ENCODE measurements around the gene TNFRSF14.

Gene TNFRSF14

DNA sequence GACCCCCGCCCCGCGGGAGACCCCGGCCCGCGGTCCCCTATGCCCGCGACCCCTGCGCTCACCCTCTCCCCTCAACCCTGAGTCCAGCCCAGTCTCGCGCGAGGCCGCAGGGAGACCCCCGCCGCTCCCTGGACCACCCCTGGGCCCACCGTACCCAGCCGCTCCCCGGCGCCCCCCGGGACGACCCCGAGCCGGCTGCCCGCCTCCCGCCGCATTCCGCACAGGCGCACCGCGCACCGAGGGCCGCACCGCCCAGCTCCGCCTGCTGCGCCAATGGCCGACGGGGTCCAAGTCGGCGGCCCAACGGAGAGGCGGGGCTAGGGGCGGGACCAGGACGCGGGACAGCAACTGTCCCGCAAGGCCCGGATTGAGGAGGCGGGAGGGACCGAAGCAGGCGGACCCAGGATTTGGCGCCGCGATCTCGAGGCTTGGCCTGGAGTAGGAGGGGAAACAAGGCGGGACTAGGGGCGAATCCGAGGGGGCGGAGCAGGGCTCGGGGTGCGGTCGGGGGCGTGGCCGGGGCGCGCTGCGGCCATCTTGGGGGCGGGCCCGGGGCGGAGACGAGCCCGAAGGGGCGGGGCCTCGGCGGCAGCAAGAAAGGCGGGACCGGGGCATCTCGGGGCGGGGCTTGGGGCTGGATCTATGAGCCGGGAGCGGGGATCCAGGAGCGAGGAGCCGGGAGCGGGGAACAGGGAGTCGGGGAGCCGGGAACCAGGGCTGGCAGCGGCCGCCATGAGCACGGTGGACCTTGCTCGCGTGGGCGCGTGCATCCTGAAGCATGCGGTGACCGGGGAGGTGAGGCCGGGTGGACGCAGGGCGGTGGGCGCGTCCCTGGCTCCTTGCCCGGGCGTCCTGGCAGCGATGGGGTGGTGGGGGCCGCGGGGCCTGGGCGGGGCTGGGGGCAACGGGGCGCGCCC, 30.2 kb downstream of the TNFRSF14 start, which contains the start of gene PRXL2B:
Gene PRXL2B (plus strand): TSS at position 624 of the 917 bp plus-strand sequence. CDS start 109 bp downstream, at position 733.
- peak within 1 kb of the TSS; percentile 83 for H3K27ac ChIP-seq

DNA sequence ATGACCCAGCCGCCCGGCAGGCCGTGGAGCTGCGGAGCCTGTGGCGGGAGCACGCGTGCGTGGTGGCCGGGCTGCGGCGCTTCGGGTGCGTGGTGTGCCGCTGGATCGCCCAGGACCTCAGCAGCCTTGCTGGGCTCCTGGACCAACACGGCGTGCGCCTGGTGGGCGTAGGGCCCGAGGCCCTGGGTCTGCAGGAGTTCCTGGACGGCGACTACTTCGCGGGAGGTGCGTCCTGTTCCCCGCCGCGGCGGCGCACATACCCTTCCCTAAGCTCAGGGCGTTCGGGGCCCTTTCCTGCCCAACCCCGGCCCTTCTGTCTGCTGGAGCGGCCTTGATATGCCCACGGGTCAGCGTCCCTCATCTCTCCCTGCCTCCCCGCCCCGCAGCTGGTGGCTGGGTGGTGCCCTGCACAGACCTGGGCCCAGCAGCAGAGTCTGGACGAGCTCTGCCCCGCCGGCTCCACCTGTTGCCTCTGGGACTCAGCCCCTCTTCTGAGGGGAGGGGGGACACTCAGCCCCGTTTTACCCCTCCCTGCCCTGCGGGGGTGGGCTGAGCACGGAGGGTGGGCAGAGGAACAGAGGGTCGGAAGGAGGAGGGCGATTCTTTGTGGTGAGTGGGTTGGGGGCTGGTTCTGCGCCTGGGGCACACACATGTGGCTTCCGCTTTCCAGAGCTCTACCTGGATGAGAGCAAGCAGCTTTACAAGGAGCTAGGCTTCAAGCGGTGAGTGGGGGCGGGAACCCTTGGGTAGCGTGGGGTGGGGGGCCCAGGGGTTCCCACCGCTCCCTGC, 31.1 kb downstream of the TNFRSF14 start:
- TF ChIP-seq, protein P1, sequence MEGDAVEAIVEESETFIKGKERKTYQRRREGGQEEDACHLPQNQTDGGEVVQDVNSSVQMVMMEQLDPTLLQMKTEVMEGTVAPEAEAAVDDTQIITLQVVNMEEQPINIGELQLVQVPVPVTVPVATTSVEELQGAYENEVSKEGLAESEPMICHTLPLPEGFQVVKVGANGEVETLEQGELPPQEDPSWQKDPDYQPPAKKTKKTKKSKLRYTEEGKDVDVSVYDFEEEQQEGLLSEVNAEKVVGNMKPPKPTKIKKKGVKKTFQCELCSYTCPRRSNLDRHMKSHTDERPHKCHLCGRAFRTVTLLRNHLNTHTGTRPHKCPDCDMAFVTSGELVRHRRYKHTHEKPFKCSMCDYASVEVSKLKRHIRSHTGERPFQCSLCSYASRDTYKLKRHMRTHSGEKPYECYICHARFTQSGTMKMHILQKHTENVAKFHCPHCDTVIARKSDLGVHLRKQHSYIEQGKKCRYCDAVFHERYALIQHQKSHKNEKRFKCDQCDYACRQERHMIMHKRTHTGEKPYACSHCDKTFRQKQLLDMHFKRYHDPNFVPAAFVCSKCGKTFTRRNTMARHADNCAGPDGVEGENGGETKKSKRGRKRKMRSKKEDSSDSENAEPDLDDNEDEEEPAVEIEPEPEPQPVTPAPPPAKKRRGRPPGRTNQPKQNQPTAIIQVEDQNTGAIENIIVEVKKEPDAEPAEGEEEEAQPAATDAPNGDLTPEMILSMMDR (conservative IDR thresholded peaks at IDR 0.05) = no peak
- peak; percentile 61; the same call in 1 of the 2 replicates for TF ChIP-seq ZFX (IDR thresholded peaks at IDR 0.05)
- H3K27ac ChIP-seq = peak overlapping the region; percentile 83

More for the DNA sequence above, 30.2 kb downstream of the TNFRSF14 start, which contains the start of gene PRXL2B:
- no peak for TF ChIP-seq ZFX (IDR thresholded peaks at IDR 0.05)
- TF ChIP-seq, protein P1 (conservative IDR thresholded peaks at IDR 0.05) = no peak

DNA sequence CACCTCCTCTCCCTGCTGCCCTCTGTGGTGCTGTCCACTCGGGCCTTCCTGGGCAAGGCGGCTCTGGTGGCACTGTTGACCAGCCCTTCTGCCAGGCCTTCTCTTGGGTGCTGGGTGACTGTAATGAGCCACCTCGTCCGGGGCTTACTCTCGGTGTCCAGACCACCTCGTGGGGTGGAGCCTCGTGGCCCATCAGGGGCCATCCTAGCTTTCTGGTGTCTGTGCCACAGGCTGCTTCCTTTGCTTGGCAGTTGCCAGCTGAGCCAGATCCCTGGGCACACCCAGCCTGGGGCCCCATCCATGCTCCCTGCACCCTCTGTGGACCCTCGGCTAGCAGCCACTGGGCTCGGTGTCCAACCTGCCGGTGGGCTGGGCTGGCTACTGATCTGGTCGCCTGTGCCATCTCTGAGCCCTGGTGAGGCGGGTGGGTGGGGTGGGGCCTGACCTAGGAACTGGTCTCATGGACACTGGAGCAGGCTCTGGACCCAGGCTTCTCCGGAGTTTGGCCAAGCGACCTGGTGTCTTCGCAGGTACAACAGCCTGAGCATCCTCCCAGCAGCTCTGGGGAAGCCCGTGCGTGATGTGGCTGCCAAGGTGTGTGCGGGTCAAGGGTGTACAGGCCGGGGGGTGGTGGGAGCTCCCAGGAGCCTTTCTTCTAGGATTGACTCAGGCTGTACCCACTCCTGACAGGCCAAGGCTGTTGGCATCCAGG, 31.8 kb downstream of the TNFRSF14 start:
- H3K27ac ChIP-seq = peak overlapping the region; percentile 83; the same call in 1 of the 2 replicates
- TF ChIP-seq, protein P1 (conservative IDR thresholded peaks at IDR 0.05) = no peak
- no peak for TF ChIP-seq ZFX (IDR thresholded peaks at IDR 0.05)

GRCh38 chr1:2588661-2589430, 32.7 kb downstream of the TNFRSF14 start:
- no peak for TF ChIP-seq ZFX (IDR thresholded peaks at IDR 0.05)
- TF ChIP-seq, protein P1 (conservative IDR thresholded peaks at IDR 0.05) = no peak
- H3K27ac ChIP-seq = no peak overlapping the region

- no peak overlapping the region for H3K27ac ChIP-seq
- TF ChIP-seq, protein P1 (conservative IDR thresholded peaks at IDR 0.05) = no peak
Measured at GRCh38 chr1:2589431-2590232, 33.5 kb downstream of the TNFRSF14 start.
